Left lung (tissue), 10 donors: ENCODE measurements around the gene CFAP52. TPM values are rescaled to one million over a fixed set of nuclear protein-coding genes. Genes with fewer than 3 reads are reported as not detected.
"Not testable (repeated sequence)": the region's sequence is repeated elsewhere in the genome, so short reads cannot be mapped to it uniquely, and the experiment has no call there.

Experiments used
- ATAC-seq: fragments of 200-7000 bp; cut with Tn5 transposase; one replicate; pipeline ENCODE4 v1.9.1; 2020; ENCODE audit warnings: moderate library complexity
- DNase-seq, 4 donors: peaks; one replicate each; pipeline ENCODE4 v3.0.0-alpha.2; 2013 to 2020
- H3K27ac ChIP-seq, 2 donors: fragments of 200-600 bp; sonication (generic) in 1 of 2; one replicate each; pipeline versions ENCODE4 v1.5.0 to v1.8.0; 2020 to 2021
- H3K27me3 ChIP-seq, 2 donors: fragments of 200-600 bp; sonication (generic) in 1 of 2; one replicate each; pipeline versions ENCODE4 v1.5.0 to v1.8.0; 2020 to 2021
- H3K36me3 ChIP-seq, 2 donors: fragments of 200-600 bp; sonication (generic) in 1 of 2; one replicate each; pipeline versions ENCODE4 v1.5.0 to v1.8.0; 2020 to 2021
- H3K4me1 ChIP-seq, 2 donors: fragments of 200-600 bp; one replicate each; pipeline ENCODE4 v1.8.0; 2021
- H3K4me3 ChIP-seq, 2 donors: fragments of 200-600 bp; sonication (generic) in 1 of 2; one replicate each; pipeline versions ENCODE4 v1.5.0 to v1.8.0; 2020 to 2021; ENCODE audit warnings: mild to moderate bottlenecking in 1 of 2
- H3K9me3 ChIP-seq, 2 donors: fragments of 200-600 bp; sonication (generic) in 1 of 2; one replicate each; pipeline versions ENCODE4 v1.5.0 to v1.8.0; 2020 to 2021
- CTCF ChIP-seq, 2 donors: fragments of 200-600 bp; sonication (generic) in 1 of 2; IDR thresholded peaks; one replicate each; pipeline versions ENCODE4 v1.5.0 to v1.8.0; 2021; ENCODE audit warnings: antibody characterized with exemption in 2 of 2
- intact Hi-C, 2 donors: fragments of 100-400 bp; cut with DNase I; formaldehyde crosslinking; loops; one replicate each; pipeline versions ENCODE4 v1.11.2 to v1.14.2; 2022
- polyA plus RNA-seq, 6 donors: library from polyadenylated mRNA; unstranded; fragments of 120-200 nt; gene quantifications; one replicate each; pipeline ENCODE4 v1.2.1, GENCODE V29; 2013; ENCODE audit not compliant: insufficient read length in 6 of 6
- total RNA-seq, 2 donors: library from RNA; stranded (reverse); fragmentation: NEBNext Ultra II Directional; extraction: Animal tissue kit (Norgen Biotek cat#: 25700); gene quantifications; one replicate each; pipeline ENCODE4 v1.2.1, GENCODE V29; 2021
- donor health status: DM: no; HTN: yes; CAD: no.
- donor health status: DM: no; HTN: no; CAD: no.

Gene CFAP52
- total and polyA plus RNA-seq, 8 donors = 1.6 to 10.8 (median 5.3) TPM; not detected in 1

- Histone ChIP-seq H3K4me3 (no peak overlapping the region), H3K27ac (no peak overlapping the region), H3K36me3 (peaks cover 0 to 16% of the 10 kb centered on the region in 2 donors), H3K9me3 (no peaks in the 10 kb centered on the region), H3K27me3 (no peaks in the 10 kb centered on the region), H3K4me1 (no peaks in the 10 kb centered on the region)
- no peak for TF ChIP-seq CTCF (IDR thresholded peaks at IDR 0.05)
- no peak for DNase-seq
- ATAC-seq = no peak
- intact Hi-C loops = no loop called here
Observed at GRCh38 chr17:9541718-9542117, 34.7 kb upstream of the CFAP52 start.

GRCh38 chr17:9544221-9544620 is 32.2 kb upstream of the CFAP52 start:
- ATAC-seq (no peak), DNase-seq (no peak)
- no peak for TF ChIP-seq CTCF (IDR thresholded peaks at IDR 0.05)
- no peaks in the 10 kb centered on the region for H3K4me1 ChIP-seq
- H3K4me3 ChIP-seq = no peak overlapping the region
- H3K36me3 ChIP-seq = peaks cover 0 to 16% of the 10 kb centered on the region in 2 donors
- no peak overlapping the region for H3K27ac ChIP-seq
- H3K27me3 ChIP-seq = no peaks in the 10 kb centered on the region
- intact Hi-C loops = no loop called here
- no peaks in the 10 kb centered on the region for H3K9me3 ChIP-seq

GRCh38 chr17:9549215-9549614 is 27.2 kb upstream of the CFAP52 start:
- no peak overlapping the region for H3K4me3 ChIP-seq
- H3K27ac ChIP-seq = no peak overlapping the region
- DNase-seq (no peak), ATAC-seq (no peak)
- no peaks in the 10 kb centered on the region for H3K9me3 ChIP-seq
- H3K36me3 ChIP-seq = peaks cover 0 to 12% of the 10 kb centered on the region in 2 donors
- H3K4me1 ChIP-seq = no peaks in the 10 kb centered on the region
- no peaks in the 10 kb centered on the region for H3K27me3 ChIP-seq
- intact Hi-C loops = no loop called here
- TF ChIP-seq CTCF (IDR thresholded peaks at IDR 0.05) = no peak

GRCh38 chr17:9553181-9553580 is 23.3 kb upstream of the CFAP52 start:
- no peak overlapping the region for H3K4me3 ChIP-seq
- no peak for ATAC-seq
- intact Hi-C loops = no loop called here
- peaks cover 0 to 27% of the 10 kb centered on the region in 2 donors for H3K36me3 ChIP-seq
- H3K9me3 ChIP-seq = no peaks in the 10 kb centered on the region
- no peaks in the 10 kb centered on the region for H3K4me1 ChIP-seq
- H3K27me3 ChIP-seq = no peaks in the 10 kb centered on the region
- no peak for TF ChIP-seq CTCF (IDR thresholded peaks at IDR 0.05)
- no peak for DNase-seq
- no peak overlapping the region for H3K27ac ChIP-seq

- no peak for ATAC-seq
- H3K36me3 ChIP-seq = peaks cover 0 to 27% of the 10 kb centered on the region in 2 donors
- no peak for TF ChIP-seq CTCF (IDR thresholded peaks at IDR 0.05)
- intact Hi-C loops = no loop called here
- no peaks in the 10 kb centered on the region for H3K4me1 ChIP-seq
- no peaks in the 10 kb centered on the region for H3K9me3 ChIP-seq
- H3K27ac ChIP-seq = no peak overlapping the region
- no peaks in the 10 kb centered on the region for H3K27me3 ChIP-seq
- no peak overlapping the region for H3K4me3 ChIP-seq
- no peak for DNase-seq
Observed at GRCh38 chr17:9553596-9553995, 22.8 kb upstream of the CFAP52 start.

- intact Hi-C loops = not testable (repeated sequence)
- H3K36me3 ChIP-seq = peaks cover 0 to 27% of the 10 kb centered on the region in 2 donors
Observed at GRCh38 chr17:9554715-9555114, 21.7 kb upstream of the CFAP52 start.

More at GRCh38 chr17:9554715-9555114, 21.7 kb upstream of the CFAP52 start:
- H3K27ac ChIP-seq, H3K27me3 ChIP-seq, H3K4me1 ChIP-seq, H3K9me3 ChIP-seq, H3K4me3 ChIP-seq, DNase-seq: not testable (repeated sequence)
- peak; percentile 18 for ATAC-seq
